ENCODE results near the gene TAF4B.
A peak's percentile ranks its signal among the peaks of the same experiment; 100 is the strongest.
"Not testable (repeated sequence)": the region's sequence is repeated elsewhere in the genome, so short reads cannot be mapped to it uniquely, and the experiment has no call there.

TAF4B gene, protein sequence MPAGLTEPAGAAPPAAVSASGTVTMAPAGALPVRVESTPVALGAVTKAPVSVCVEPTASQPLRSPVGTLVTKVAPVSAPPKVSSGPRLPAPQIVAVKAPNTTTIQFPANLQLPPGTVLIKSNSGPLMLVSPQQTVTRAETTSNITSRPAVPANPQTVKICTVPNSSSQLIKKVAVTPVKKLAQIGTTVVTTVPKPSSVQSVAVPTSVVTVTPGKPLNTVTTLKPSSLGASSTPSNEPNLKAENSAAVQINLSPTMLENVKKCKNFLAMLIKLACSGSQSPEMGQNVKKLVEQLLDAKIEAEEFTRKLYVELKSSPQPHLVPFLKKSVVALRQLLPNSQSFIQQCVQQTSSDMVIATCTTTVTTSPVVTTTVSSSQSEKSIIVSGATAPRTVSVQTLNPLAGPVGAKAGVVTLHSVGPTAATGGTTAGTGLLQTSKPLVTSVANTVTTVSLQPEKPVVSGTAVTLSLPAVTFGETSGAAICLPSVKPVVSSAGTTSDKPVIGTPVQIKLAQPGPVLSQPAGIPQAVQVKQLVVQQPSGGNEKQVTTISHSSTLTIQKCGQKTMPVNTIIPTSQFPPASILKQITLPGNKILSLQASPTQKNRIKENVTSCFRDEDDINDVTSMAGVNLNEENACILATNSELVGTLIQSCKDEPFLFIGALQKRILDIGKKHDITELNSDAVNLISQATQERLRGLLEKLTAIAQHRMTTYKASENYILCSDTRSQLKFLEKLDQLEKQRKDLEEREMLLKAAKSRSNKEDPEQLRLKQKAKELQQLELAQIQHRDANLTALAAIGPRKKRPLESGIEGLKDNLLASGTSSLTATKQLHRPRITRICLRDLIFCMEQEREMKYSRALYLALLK
- total RNA-seq = 42.6 to 87.9 (median 82.7) reads per million in 3 experiments

- DNase-seq = peak; percentile 90
These were observed at the start of gene TAF4B for GRCh38 chr18:26226229-26227050. TAF4B (plus strand) TSS chr18:26226445; CDS start chr18:26226934, 489 bp downstream.

DNA sequence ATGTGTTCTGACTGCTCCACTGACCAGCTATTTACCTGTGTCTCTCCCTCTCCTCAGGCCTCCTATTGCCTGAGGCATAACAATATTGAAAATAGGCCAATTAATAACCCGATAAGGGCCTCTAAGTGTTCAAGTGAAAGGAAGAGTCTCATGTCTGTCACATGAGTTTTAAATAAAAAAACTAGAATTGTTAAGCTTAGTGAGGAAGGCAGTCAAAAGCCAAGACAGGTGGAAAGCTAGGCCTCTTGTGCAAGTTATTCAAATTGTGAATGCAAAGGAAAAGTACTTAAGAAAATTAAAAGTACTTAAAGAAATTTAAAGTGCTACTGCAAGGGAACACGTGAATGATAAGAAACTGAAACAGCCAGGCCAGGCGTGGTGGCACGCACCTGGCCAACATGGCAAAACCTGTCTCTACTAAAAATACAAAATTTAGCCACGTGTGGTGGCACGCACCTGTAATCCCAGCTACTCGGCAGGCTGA is 44.9 kb upstream of the TAF4B start:
- no peak for DNase-seq

- DNase-seq = no peak
These were observed 42.7 kb upstream of the TAF4B start for GRCh38 chr18:26183395-26184112.

DNA sequence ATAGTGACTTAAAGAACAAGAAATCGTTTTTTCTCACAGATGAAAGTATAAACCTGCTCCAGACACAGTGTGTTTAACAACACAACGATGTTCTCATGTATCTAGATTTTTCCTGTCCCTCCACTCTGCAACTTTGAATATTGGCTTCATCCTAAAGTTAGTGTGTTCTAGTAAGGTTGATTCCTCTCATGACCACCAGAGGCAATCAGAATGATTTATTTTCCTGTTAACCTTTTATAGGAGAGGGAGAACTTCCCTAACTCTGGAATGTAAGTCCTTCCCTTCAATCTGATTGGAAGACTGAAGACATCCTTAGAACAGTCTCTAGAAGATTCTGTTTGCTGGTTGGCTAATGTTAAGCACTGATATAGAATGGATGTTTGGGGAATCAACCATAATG is 41.0 kb upstream of the TAF4B start:
- DNase-seq = no peak

GRCh38 chr18:26190506-26190905 is 35.7 kb upstream of the TAF4B start:
- DNase-seq = peak; percentile 29

GRCh38 chr18:26192233-26192632 is 34.0 kb upstream of the TAF4B start:
- no peak for DNase-seq

GRCh38 chr18:26196605-26197004 is 29.6 kb upstream of the TAF4B start:
- DNase-seq = no peak

- DNase-seq = not testable (repeated sequence)
These were observed 24.2 kb upstream of the TAF4B start for GRCh38 chr18:26202001-26202400.

DNA sequence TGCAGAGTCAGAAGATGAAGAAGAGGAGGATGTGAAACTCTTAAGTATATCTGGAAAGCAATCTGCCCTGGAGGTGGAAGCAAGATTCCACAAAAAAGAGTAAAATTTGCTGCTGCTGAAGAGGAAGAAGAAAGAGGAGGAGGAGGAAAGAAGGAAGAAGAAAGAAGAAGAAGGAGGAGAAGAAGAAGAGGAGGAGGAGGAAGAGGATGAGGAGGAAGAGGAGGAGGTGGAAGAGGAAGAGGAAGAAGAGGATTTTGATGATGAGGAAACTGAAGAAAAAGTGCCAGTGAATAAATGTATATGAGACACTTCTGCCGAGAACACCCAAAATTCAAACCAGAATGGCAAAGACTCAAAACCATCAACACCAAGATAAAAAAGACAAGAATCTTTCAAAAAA is 20.9 kb upstream of the TAF4B start:
- DNase-seq = no peak

DNA sequence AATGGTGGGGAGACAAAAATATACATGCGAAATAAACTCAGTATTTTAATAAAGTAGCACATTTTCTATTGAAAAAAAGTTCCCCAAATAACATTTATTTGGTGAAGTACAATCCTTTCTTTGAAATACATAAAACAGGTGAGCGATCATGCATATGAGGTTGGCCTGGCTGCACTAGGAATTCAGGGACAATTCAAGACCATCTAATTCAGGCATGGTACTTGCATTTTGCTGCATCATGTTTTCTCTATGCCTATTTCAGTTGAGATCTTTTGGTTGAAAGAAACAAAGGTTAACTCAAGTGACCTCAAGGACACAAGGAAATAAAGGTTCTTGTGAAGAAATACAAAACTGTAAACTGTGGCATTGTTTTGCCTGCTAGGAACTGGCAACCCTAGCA is 19.8 kb upstream of the TAF4B start:
- no peak for DNase-seq

- no peak for DNase-seq
These were observed 18.3 kb upstream of the TAF4B start for GRCh38 chr18:26207937-26208336.

- no peak for DNase-seq
These were observed 17.3 kb upstream of the TAF4B start for GRCh38 chr18:26208977-26209376.

DNA sequence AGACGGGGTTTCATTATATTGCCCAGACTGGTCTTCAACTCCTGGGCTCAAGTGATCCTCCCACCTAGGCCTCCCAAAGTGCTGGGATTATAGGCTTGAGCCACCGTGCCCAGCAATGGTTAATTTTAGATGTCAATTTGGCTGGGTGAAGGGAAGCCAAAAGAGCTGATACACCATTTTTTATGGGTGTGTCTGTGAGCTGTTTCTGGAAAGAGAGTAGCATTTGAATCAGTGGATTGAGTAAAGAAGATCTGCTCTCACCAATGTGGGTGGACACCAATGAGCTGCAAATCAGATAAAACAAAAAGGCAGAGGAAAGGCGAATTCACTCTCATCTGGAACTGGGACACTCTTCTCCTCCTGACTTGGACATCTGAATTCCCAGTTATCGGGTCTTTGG is 16.1 kb upstream of the TAF4B start:
- no peak for DNase-seq

DNA sequence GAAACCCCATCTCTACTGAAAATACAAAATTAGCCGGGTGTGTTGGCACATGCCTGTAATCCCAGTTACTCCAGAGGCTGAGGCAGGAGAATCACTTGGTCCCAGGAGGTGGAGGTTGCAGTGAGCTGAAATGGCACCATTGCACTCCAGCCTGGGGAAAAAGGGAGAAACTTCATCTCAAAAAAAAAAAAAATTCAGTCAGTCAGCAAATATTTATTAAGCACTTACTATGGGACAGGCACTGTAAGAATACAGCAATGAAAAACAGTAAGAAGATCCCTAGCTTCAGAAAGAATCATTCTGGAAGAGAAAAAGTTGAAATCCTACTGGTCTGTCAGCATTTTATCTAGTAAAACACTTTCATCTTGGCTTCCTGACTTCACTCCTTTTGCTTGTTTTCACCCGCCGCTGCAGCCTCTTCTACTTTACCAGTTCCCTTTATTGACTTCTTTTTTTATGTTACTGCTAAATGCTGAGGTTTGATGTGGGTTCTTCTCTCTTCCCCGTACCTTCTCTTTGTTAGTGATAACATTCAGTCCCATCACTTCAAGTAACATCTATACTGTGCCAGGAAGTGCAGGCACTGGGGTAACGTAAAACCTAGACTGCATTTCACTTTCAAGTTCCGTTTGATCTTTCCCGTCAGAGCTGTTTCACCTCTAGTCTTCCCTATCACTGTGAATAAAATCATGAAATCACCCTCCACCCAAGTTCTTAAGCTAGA is 10.8 kb upstream of the TAF4B start:
- DNase-seq = peak; percentile 82

GRCh38 chr18:26225022-26225693 is 1.1 kb upstream of the TAF4B start:
- no peak for DNase-seq

GRCh38 chr18:26225915-26226228 is 373 bp upstream of the TAF4B start:
- no peak for DNase-seq

GRCh38 chr18:26227051-26227670 is 916 bp downstream of the TAF4B start:
- no peak for DNase-seq

DNA sequence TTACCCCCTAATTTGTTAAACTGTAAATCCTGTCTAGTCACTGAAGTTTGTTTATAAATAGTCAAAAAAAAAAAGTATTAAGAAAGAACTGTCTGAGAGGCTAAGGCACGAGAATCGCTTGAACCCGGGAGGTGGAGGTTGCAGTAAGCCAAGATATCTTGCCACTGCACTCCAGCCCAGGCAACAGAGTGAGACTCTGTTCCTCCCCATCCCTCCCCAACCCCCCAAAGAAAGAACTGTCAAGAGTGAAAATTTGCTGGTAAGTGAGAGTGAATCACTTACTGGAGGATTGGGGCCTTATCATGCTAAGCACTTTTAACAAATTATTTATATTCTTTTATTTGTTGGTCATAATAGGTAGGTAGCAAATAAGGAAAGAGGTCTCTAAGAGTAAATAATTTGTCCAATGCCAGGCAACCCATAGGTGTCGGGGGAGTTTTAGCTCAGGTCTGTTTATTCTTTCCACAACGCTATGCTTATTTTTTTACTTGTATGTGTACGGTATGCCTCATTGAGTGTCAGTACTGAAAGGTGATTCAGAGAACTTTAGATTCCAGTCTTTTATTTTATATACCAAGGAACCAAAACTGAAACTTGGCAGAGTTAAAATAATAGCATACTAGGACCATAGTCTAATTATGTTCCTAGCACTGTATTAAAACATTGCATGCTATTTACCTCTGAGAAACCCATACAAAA is 2.5 kb downstream of the TAF4B start:
- no peak for DNase-seq

- no peak for DNase-seq
These were observed 4.3 kb downstream of the TAF4B start for GRCh38 chr18:26230497-26230896.

DNA sequence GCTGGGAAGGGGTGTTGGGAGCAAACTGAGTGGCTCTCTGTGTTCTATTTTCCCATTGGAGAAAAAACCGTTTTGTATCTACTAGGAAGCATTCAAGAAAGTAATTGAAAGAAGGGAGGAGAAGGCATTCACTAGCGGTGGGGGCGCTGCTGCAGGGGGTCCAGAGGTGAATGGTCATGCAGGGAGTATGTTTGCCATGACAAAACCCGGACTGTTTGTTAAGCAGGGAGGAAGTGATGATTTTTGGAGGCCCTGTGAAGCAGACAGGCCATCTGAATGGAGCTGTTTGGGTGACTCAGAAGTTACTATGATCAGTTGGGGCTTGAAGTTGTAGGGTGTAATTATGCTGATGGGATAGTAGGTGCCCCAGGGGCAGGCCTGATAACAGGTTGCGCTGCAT is 7.0 kb downstream of the TAF4B start:
- no peak for DNase-seq
